IPS-20b (cell line): ENCODE data around the gene SHANK1.

Source experiments
- H3K27ac ChIP-seq: one replicate; pipeline ENCODE4 v1.5.1; 2013; ENCODE audit warnings: low read length
- H3K27me3 ChIP-seq: 2 replicates; pipeline ENCODE4 v1.6.1; 2013; ENCODE audit warnings: mild to moderate bottlenecking, low read length, inconsistent platforms; ENCODE audit not compliant: insufficient read depth
- H3K36me3 ChIP-seq: 2 replicates; pipeline ENCODE4 v1.6.1; 2013; ENCODE audit warnings: low read depth, mild to moderate bottlenecking, inconsistent platforms, low read length, moderate library complexity; ENCODE audit not compliant: insufficient read depth
- H3K4me1 ChIP-seq: 2 replicates; pipeline ENCODE4 v1.6.1; 2013; ENCODE audit warnings: mild to moderate bottlenecking, control low read depth, inconsistent platforms, low read length, moderate library complexity; ENCODE audit not compliant: insufficient read depth
- H3K4me3 ChIP-seq: 2 replicates; pipeline ENCODE4 v1.5.1; 2013; ENCODE audit warnings: mild to moderate bottlenecking, low read length, inconsistent platforms
- H3K9ac ChIP-seq: 2 replicates; pipeline ENCODE4 v1.6.1; 2013; ENCODE audit warnings: low read depth, mild to moderate bottlenecking, inconsistent platforms, low read length, moderate library complexity
- H3K9me3 ChIP-seq: 2 replicates; pipeline ENCODE4 v1.6.1; 2013; ENCODE audit warnings: mild to moderate bottlenecking, low read depth, low read length, inconsistent platforms; ENCODE audit not compliant: insufficient read depth

Gene SHANK1

DNA sequence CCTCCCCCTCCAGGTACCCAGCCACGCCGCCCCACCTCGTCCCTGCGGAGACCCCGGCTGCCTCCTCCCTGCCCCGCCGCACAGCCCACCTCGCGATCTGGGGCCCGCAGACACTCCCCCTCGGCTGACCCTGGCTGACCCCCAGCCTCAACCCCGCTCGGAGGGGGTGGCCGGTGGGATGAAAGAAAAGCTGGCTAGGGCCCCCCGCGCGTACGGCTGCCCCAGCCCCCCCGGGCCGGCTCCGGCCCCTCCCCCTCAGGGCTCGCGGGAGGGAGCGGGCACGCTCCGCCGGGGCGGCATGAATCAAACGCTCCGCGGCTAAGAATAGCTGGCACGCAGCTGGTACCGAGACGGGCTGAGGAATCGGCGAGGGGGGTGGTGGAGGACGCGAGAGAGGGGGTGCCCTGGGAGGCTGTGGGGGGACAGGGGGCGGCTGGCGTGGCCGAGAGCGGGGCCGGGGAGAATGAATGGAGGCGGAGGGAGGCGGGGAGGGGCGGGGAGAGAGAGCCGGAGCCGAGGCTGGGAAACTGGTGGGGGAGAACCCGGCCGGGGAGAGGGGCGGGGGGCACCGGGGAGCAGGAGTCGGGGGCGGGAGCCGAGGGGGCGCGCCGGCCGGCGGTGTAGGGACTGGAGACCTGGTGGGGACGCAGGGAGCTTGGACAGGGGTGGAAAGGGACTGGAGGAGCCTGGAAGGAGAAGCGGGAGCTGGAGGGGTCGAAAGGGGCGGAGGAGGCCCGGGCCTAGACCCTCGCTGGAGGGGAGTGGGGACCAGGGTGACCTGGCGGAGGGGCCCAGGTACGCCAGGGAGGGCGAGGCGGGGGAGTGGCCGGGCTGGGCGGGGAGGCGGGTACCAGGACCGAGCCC is 1.1 kb downstream of the SHANK1 start:
- Histone ChIP-seq H3K27ac (no peak overlapping the region), H3K9me3 (peaks cover 57% of the 10 kb centered on the region), H3K4me3 (peak overlapping the region; percentile 49; the same call in 1 of the 2 replicates), H3K27me3 (peaks cover 48% of the 10 kb centered on the region), H3K36me3 (no peaks in the 10 kb centered on the region), H3K4me1 (no peaks in the 10 kb centered on the region), H3K9ac (no peak overlapping the region)

DNA sequence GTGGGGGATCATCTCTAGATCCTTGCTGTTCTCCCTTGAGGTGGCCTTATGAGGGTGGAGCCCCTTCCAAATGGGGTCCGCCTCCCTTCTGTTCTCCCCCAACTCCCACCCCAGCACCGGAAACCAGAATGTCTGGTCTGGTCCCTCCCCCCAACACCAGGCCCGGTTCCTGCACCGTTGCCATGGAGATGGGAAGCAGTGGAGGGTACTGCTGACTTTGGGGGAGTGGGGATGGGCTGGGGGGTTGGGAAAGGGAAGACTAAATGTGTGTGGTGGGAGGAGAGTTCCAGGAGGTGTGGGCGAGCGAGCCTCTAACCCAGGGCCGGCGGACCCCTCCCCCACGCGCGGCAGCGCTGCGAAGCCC is 1.7 kb downstream of the SHANK1 start:
- no peaks in the 10 kb centered on the region for H3K4me1 ChIP-seq
- peaks cover 58% of the 10 kb centered on the region for H3K9me3 ChIP-seq
- H3K36me3 ChIP-seq: no peaks in the 10 kb centered on the region
- no peak overlapping the region for H3K9ac ChIP-seq
- peaks cover 42% of the 10 kb centered on the region for H3K27me3 ChIP-seq
- no peak overlapping the region for H3K27ac ChIP-seq
- H3K4me3 ChIP-seq: peak overlapping the region; percentile 49; the same call in 1 of the 2 replicates

DNA sequence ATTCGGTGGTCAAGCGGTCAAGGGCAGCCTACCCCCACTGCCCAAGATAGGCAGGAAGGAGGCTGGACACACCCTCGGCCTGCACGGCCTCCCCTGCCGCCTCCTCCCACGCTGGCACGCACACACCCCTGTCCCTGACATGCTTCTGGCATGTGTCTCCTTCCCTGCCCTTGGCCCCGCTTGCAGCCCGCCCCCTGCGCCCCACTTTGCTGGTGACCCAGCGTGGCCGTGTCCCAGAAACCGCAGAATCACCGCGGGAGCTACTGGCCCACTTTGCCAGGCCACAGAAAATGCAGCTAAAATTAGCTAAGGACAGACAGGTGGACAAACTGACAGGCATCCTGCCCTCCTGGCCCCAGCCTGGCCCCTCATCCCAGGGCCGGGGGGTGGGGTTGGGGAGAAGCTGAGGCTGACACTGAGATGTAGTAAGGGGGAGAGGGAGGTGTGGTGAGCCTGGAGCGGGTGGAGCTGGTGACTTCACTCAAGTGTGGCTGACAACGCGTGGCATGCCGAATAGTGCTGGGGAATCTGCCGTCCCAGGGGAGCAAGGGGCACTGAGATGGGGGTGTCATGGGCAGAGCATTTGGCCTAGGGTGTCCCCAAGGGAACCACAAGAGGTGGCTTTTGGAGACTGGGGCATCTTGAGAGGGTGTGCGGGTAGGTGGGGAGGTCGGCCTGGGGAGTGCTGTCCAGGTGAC is 2.4 kb downstream of the SHANK1 start:
- Histone ChIP-seq H3K4me1 (no peaks in the 10 kb centered on the region), H3K27ac (no peak overlapping the region), H3K27me3 (peaks cover 35% of the 10 kb centered on the region), H3K36me3 (no peaks in the 10 kb centered on the region), H3K9me3 (peaks cover 54% of the 10 kb centered on the region), H3K4me3 (no peak overlapping the region), H3K9ac (no peak overlapping the region)

DNA sequence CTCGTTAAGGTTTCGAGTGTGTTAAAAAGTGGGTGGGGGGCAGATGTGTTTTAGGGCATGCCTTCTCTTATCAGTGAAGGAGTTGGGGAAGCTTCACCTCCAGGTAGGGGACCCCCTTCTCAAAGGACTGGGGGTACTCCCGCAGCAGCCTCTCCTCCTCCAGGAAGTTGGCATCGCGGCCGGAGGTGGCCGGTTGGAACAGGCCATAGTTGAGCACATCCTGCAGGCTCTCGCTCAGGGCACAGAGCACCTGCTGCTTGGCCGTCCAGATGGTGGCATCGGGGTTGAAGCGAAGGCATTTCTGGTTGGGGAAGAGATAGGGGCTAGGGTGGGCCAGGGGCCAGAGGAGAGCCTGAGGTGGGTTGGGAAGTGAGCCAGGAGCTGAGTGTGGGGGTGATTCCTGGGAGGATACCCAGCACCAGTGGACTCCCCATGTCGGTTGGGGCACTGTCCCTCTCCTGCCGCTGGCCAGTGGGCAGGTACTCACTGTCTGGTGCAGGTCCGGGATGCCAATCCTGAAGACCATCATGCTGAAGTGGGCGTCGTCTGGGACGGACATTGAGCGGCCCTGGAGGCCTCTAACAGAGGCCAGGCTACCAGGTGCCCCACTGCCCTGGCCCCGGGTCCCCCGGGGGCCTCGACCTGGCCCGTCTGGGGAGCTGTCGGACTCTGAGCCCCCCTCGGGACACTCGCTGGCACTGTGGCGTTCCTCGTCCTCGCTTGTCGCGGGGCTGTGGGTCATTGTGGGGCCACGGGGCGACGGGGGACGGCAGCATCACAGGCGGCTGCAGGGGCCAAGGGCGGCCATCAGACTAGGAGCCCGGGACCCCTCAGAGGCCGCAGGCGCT is 3.2 kb downstream of the SHANK1 start:
- Histone ChIP-seq H3K4me1 (no peaks in the 10 kb centered on the region), H3K27me3 (peaks cover 27% of the 10 kb centered on the region), H3K9me3 (peaks cover 48% of the 10 kb centered on the region), H3K27ac (no peak overlapping the region), H3K4me3 (no peak overlapping the region), H3K9ac (no peak overlapping the region), H3K36me3 (no peaks in the 10 kb centered on the region)

DNA sequence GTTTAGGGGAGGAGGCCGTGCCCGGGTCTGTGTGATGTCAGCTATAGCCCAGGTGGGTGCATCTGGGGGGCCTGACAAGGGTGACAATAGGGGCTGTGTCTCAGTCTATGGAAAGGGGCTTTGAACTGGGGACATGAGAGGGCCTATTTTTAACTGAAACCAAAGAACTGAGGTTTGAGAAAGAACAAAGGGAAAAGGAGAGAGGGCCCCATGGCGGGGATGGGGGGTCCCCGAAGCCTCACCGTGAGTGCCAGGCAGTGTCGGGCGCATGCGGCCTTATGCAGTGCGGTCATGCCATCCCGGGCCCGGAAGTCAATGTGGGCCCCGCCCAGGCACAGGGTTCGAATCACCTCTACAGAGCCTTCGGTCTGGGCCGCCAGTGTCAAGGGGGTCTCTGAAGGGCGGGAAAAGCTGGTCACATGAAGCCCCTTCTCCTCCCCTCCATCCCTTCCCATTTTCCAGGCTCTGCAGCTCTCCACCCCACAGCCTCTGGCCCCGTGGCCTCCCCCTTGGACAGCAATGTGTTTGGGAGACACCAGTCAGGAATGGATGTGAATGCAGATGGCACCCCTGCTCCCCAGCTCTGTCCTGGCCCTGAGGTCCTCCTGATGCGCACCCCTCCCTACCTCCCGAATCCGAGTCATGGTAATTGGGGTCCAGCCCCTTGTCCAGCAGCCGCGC is 5.9 kb downstream of the SHANK1 start:
- Histone ChIP-seq H3K4me3 (no peak overlapping the region), H3K9me3 (peaks cover 52% of the 10 kb centered on the region), H3K9ac (no peak overlapping the region), H3K36me3 (no peaks in the 10 kb centered on the region), H3K4me1 (no peaks in the 10 kb centered on the region), H3K27me3 (peaks cover 15% of the 10 kb centered on the region), H3K27ac (no peak overlapping the region)

DNA sequence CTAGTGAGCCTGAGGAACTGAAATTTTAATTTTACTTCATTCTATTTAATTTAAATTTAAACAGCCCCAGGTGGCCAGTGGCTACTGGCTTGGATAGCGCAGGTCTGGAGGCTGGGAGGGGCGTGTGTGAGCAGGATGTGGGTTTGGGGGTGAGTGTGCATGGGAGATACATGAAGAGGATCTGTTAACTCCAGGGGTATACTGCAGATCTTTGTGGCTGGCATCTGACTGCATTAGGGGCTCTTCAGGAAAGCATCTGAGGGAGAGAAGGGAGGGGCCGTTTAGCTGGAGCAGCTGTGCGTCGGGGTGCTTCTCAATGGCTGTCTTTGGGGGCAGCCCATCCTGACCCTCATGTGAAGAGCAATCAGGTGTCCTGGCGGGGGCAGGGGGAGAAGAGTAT is 6.8 kb downstream of the SHANK1 start:
- no peak overlapping the region for H3K9ac ChIP-seq
- H3K27ac ChIP-seq: no peak overlapping the region
- H3K9me3 ChIP-seq: peaks cover 55% of the 10 kb centered on the region
- no peaks in the 10 kb centered on the region for H3K36me3 ChIP-seq
- no peak overlapping the region for H3K4me3 ChIP-seq
- H3K27me3 ChIP-seq: peaks cover 14% of the 10 kb centered on the region
- no peaks in the 10 kb centered on the region for H3K4me1 ChIP-seq

DNA sequence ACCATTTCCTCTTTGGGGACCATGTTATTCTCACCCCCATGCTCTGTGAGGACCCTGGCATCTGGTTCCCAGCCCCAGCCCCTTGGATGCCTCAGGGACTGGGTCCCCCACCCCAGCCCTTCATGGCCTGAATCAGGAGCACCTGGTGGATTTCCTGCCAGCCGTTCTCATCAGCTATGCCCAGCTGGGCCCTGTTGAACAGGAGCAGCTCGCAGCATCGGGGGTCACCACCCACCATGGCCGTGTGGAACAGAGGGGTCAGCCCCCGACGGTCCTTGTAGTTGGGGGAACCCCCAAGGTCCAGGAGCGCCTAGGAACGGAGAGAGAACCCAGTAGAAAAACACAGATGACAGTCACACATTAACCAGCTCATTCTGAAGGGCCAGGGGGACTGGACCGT is 7.8 kb downstream of the SHANK1 start:
- no peaks in the 10 kb centered on the region for H3K4me1 ChIP-seq
- no peaks in the 10 kb centered on the region for H3K36me3 ChIP-seq
- no peak overlapping the region for H3K9ac ChIP-seq
- H3K9me3 ChIP-seq: peaks cover 47% of the 10 kb centered on the region
- H3K27ac ChIP-seq: no peak overlapping the region
- no peak overlapping the region for H3K4me3 ChIP-seq
- H3K27me3 ChIP-seq: peaks cover 5% of the 10 kb centered on the region; the same call in 1 of the 2 replicates

DNA sequence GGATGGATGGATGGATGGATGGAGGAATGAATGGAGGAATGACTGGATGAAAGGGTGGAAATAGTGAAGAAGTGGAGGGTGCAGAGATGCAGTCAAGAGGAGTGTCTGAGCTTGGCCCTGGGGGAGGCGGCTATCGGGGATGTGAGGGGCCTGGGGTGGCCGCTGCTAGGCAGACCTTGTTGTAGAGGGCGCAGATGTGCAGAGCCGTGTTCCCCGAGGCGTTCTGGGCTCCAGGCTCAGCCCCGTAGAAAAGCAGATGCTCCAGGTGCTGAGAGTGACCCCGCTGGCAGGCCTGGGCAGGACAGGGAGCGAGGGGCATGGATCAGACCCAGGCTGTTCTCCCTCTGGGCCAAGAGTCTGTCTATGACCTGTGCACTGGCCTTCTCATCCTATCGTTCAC is 8.4 kb downstream of the SHANK1 start:
- H3K9ac ChIP-seq: no peak overlapping the region
- no peaks in the 10 kb centered on the region for H3K36me3 ChIP-seq
- no peak overlapping the region for H3K4me3 ChIP-seq
- no peaks in the 10 kb centered on the region for H3K4me1 ChIP-seq
- peaks cover 5% of the 10 kb centered on the region; the same call in 1 of the 2 replicates for H3K27me3 ChIP-seq
- peaks cover 44% of the 10 kb centered on the region for H3K9me3 ChIP-seq
- H3K27ac ChIP-seq: no peak overlapping the region

DNA sequence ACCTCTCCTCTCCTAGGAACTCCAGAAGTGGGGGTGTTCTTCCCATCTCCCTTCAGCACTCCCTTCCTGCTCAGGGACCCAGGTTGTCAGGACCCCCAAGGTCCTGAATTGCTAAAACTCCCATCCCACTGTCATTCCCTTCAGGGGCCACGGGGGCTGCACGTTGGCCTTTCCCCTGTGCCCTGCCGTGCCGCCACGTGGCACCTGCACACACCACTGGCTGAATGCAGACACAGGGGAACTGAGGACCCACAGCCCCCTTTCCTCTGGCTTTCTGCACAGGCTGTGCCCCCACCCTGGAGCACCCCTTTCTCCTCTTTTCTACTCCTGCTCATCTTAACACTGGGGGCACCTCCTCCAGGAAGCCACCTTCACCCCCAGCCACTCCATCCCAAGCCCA is 9.0 kb downstream of the SHANK1 start:
- Histone ChIP-seq H3K36me3 (no peaks in the 10 kb centered on the region), H3K4me1 (no peaks in the 10 kb centered on the region), H3K9me3 (peaks cover 40% of the 10 kb centered on the region), H3K4me3 (no peak overlapping the region), H3K27me3 (peaks cover 5% of the 10 kb centered on the region; the same call in 1 of the 2 replicates), H3K27ac (no peak overlapping the region), H3K9ac (no peak overlapping the region)

DNA sequence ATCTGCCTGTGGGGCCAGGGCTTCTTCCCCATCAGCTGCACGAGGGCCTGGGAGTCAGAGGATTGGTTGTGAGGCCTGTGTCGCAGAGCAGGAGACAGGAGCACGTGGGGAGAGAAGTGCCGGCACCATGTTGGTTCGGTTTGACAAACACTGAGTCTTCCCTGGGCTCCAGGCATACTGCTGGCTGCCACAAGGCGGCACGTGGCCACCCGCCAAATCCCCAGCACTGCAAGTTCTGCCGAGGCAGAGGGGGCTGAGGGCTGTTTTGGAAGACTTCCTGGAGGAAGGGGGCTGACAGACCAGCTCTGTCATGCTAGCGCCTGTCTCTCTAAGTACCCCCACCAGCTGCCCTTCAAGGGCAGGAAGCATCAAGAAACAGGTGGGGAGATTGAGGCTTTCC is 9.5 kb downstream of the SHANK1 start:
- no peaks in the 10 kb centered on the region for H3K4me1 ChIP-seq
- H3K9me3 ChIP-seq: peaks cover 42% of the 10 kb centered on the region
- H3K27me3 ChIP-seq: peaks cover 4% of the 10 kb centered on the region; the same call in 1 of the 2 replicates
- H3K36me3 ChIP-seq: no peaks in the 10 kb centered on the region
- H3K27ac ChIP-seq: no peak overlapping the region
- no peak overlapping the region for H3K4me3 ChIP-seq
- H3K9ac ChIP-seq: no peak overlapping the region
